Measurements from ENCODE around the gene MRPL44. TPM values are rescaled to one million over a fixed set of nuclear protein-coding genes. Genes with fewer than 3 reads are reported as not detected.

The MRPL44 gene
- total and polyA plus RNA-seq, 2 of the 13 experiments (the other 11 are each of a cell fraction or from before 2014, with no cell fraction given) = 38.4 to 78.0 TPM

DNA sequence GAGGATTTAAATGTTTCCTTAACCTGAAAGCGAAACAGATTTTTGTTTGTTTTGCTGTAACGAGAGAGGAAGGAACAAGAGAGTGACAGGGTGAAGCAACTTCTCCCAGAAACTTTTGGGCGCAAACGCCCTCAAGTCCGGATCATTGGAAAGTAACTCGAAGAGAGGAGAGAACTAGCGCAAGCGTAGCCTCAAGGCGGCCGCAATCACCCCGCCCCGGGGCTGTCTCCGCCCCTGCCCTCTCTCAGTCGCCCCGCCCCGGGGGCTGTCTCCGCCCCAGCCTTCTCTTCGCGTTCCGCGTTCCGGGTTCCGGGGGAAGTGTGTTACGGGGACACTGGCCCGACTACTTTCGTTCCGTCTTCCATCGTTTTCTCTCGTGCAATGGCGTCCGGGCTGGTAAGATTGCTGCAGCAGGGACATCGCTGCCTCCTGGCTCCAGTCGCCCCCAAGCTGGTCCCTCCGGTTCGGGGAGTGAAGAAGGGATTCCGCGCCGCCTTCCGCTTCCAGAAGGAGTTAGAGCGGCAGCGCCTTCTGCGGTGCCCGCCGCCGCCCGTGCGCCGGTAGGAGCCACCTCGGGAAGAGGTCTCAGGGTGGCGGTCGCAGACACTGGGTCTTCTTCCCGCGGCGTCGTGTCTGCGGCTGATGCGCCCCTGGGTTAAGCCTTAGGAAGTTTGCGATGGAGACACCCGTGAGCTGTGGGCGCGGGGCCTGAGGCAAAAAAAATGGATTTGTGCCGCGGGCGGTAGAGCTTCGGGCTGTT, at the start of gene MRPL44 (continued):
- TF ChIP-seq CSRNP2 (CRISPR knock-in tag; conservative IDR thresholded peaks at IDR 0.05; ENCODE audit: low read depth) = no peak
- TF ChIP-seq ZBTB40 (IDR thresholded peaks at IDR 0.05) = peak; percentile 97
- TF ChIP-seq ZBTB40 (CRISPR knock-in tag; IDR thresholded peaks at IDR 0.05) = peak; percentile 96
- no peak for TF ChIP-seq IKZF1 (IDR thresholded peaks at IDR 0.05)
- TF ChIP-seq, protein P1, sequence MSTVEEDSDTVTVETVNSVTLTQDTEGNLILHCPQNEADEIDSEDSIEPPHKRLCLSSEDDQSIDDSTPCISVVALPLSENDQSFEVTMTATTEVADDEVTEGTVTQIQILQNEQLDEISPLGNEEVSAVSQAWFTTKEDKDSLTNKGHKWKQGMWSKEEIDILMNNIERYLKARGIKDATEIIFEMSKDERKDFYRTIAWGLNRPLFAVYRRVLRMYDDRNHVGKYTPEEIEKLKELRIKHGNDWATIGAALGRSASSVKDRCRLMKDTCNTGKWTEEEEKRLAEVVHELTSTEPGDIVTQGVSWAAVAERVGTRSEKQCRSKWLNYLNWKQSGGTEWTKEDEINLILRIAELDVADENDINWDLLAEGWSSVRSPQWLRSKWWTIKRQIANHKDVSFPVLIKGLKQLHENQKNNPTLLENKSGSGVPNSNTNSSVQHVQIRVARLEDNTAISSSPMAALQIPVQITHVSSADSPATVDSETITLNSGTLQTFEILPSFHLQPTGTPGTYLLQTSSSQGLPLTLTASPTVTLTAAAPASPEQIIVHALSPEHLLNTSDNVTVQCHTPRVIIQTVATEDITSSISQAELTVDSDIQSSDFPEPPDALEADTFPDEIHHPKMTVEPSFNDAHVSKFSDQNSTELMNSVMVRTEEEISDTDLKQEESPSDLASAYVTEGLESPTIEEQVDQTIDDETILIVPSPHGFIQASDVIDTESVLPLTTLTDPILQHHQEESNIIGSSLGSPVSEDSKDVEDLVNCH (CRISPR knock-in tag; IDR thresholded peaks at IDR 0.05) = 0 out of 2 replicates have a peak, but pooled peaks have one; percentile 89
- TF ChIP-seq ZNF775 (CRISPR knock-in tag; IDR thresholded peaks at IDR 0.05; ENCODE audit: borderline replicate concordance) = peak; percentile 97
- TF ChIP-seq, protein P2, sequence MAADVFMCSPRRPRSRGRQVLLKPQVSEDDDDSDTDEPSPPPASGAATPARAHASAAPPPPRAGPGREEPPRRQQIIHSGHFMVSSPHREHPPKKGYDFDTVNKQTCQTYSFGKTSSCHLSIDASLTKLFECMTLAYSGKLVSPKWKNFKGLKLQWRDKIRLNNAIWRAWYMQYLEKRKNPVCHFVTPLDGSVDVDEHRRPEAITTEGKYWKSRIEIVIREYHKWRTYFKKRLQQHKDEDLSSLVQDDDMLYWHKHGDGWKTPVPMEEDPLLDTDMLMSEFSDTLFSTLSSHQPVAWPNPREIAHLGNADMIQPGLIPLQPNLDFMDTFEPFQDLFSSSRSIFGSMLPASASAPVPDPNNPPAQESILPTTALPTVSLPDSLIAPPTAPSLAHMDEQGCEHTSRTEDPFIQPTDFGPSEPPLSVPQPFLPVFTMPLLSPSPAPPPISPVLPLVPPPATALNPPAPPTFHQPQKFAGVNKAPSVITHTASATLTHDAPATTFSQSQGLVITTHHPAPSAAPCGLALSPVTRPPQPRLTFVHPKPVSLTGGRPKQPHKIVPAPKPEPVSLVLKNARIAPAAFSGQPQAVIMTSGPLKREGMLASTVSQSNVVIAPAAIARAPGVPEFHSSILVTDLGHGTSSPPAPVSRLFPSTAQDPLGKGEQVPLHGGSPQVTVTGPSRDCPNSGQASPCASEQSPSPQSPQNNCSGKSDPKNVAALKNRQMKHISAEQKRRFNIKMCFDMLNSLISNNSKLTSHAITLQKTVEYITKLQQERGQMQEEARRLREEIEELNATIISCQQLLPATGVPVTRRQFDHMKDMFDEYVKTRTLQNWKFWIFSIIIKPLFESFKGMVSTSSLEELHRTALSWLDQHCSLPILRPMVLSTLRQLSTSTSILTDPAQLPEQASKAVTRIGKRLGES (CRISPR knock-in tag; IDR thresholded peaks at IDR 0.05; ENCODE audit: borderline replicate concordance) = peak; percentile 82; the same call in 1 of the 2 replicates

Data from HepG2 (cell line).